ENCODE data around the gene MAB21L4. TPM values are rescaled to one million over a fixed set of nuclear protein-coding genes. Genes with fewer than 3 reads are reported as not detected.

The MAB21L4 gene
- total RNA-seq, 2 experiments from 2014 or later: not detected

- DNase-seq: peak; percentile 17
- CTCF ChIA-PET: interaction anchor here (0.7 to 1.0 kb wide), 2 partner anchors 31 to 101 kb away, joined by 3 read pairs; no protein-coding TSS in a partner anchor
These were observed 14.0 kb downstream of the MAB21L4 start for GRCh38 chr2:240881913-240882312.

GRCh38 chr2:240879105-240879504 lies 16.9 kb downstream of the MAB21L4 start:
- DNase-seq (no peak), ATAC-seq (no peak)
- H3K9me3 Mint-ChIP-seq: no peaks in the 10 kb centered on the region
- CTCF ChIA-PET: no interaction called here
- H3K4me1 Mint-ChIP-seq (ENCODE audit: low read depth): no peaks in the 10 kb centered on the region
- H3K4me3 Mint-ChIP-seq: no peak overlapping the region
- TF ChIP-seq CTCF (IDR thresholded peaks at IDR 0.05): no peak
- no peak overlapping the region for H3K27ac Mint-ChIP-seq
- no peaks in the 10 kb centered on the region for H3K36me3 Mint-ChIP-seq (ENCODE audit: low read depth)
- no peaks in the 10 kb centered on the region for H3K27me3 Mint-ChIP-seq
- intact Hi-C loops (cut with micrococcal nuclease): no loop called here
- POLR2A ChIA-PET: no interaction called here

More at GRCh38 chr2:240881913-240882312, 14.0 kb downstream of the MAB21L4 start:
- no peaks in the 10 kb centered on the region for H3K27me3 Mint-ChIP-seq
- no peaks in the 10 kb centered on the region for H3K36me3 Mint-ChIP-seq (ENCODE audit: low read depth)
- no peaks in the 10 kb centered on the region for H3K9me3 Mint-ChIP-seq
- no peak overlapping the region for H3K4me3 Mint-ChIP-seq
- intact Hi-C loops (cut with micrococcal nuclease): no loop called here
- TF ChIP-seq CTCF (IDR thresholded peaks at IDR 0.05): no peak
- peak; percentile 30 for ATAC-seq
- POLR2A ChIA-PET: no interaction called here
- no peak overlapping the region for H3K27ac Mint-ChIP-seq
- no peaks in the 10 kb centered on the region for H3K4me1 Mint-ChIP-seq (ENCODE audit: low read depth)

- POLR2A ChIA-PET: no interaction called here
- no peaks in the 10 kb centered on the region for H3K27me3 Mint-ChIP-seq
- H3K36me3 Mint-ChIP-seq (ENCODE audit: low read depth): no peaks in the 10 kb centered on the region
These were observed 17.5 kb downstream of the MAB21L4 start for GRCh38 chr2:240878341-240878936.

GRCh38 chr2:240877460-240878340 lies 18.3 kb downstream of the MAB21L4 start:
- no peak for DNase-seq
- no peak for TF ChIP-seq CTCF (IDR thresholded peaks at IDR 0.05)
- Mint-ChIP-seq H3K4me3 (no peak overlapping the region), H3K9me3 (no peaks in the 10 kb centered on the region), H3K27me3 (no peaks in the 10 kb centered on the region), H3K4me1 (ENCODE audit: low read depth) (no peaks in the 10 kb centered on the region), H3K36me3 (ENCODE audit: low read depth) (no peaks in the 10 kb centered on the region), H3K27ac (no peak overlapping the region)
- ATAC-seq: no peak
- intact Hi-C loops (cut with micrococcal nuclease): no loop called here
- ChIA-PET POLR2A (no interaction called here), CTCF (interaction anchor here (1.1 to 1.8 kb wide), 2 partner anchors 26 to 306 kb away, joined by 4 to 6 read pairs; no protein-coding TSS in a partner anchor)

More at GRCh38 chr2:240878341-240878936, 17.5 kb downstream of the MAB21L4 start:
- CTCF ChIA-PET: no interaction called here
- Mint-ChIP-seq H3K4me1 (ENCODE audit: low read depth) (no peaks in the 10 kb centered on the region), H3K9me3 (no peaks in the 10 kb centered on the region), H3K4me3 (no peak overlapping the region), H3K27ac (no peak overlapping the region)
- DNase-seq (no peak), ATAC-seq (no peak)
- intact Hi-C loops (cut with micrococcal nuclease): no loop called here
- no peak for TF ChIP-seq CTCF (IDR thresholded peaks at IDR 0.05)
